HT1080 (cell line): ENCODE results near the gene ANKRD31. TPM values are rescaled to one million over a fixed set of nuclear protein-coding genes. Genes with fewer than 3 reads are reported as not detected.

Source experiments
- DNase-seq: peaks from one replicate; pipeline ENCODE4 v3.0.0-alpha.2; 2015; ENCODE audit warnings: low read depth
- total RNA-seq: library from RNA; depleted of rRNA; stranded (reverse); fragments of >200 nt; shearing (Covaris generic); gene quantifications from 2 replicates; pipeline ENCODE4 v1.2.3, GENCODE V29; 2014

Gene ANKRD31
- total RNA-seq, 1 experiment from 2014 or later = 0.08 TPM

GRCh38 chr5:75058986-75059535 lies 177.6 kb downstream of the ANKRD31 start:
- no peak for DNase-seq

- DNase-seq = no peak
These were observed 179.1 kb downstream of the ANKRD31 start for GRCh38 chr5:75057561-75057960.

- DNase-seq = no peak
These were observed 180.9 kb downstream of the ANKRD31 start for GRCh38 chr5:75055727-75056144.

DNA sequence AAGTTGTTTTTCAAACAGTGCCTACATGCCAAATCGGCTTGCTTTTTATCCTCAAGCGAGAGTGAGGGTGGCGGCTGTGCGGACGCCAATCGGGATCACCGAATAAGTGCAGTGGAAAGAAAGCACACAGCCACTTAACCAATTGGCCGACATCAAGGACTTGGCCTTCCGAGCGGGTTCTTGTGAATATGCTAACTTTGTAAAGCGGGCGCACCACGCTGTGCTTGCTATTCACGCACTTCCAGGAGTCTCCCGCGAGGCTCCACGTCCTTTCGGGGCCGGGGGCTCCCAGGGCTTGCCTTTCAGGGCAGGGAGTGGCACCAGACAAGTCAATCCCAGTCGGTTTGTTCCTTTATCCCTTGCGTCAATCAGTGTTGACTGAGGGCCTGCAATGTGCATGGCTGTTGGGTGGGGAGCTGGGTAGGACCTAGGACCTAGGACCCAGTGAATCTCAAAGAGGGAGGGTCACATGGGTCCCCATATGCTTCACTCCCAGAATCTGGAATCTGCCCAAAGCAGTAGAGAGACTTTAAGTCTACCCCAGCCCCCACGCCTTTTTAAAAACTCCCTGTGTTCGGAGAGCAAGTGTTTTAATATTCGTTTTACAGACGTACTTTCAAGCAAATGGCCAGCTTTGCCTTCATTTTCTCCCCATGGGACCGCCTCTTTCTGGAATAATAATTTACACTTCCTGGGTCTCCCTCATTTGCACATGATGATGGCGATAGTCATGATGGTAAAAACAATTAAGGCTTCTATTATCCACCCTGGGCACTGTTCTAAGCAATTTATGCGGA lies 182.3 kb downstream of the ANKRD31 start:
- no peak for DNase-seq

- DNase-seq = peak; percentile 27
These were observed 183.2 kb downstream of the ANKRD31 start for GRCh38 chr5:75053304-75054133.

DNA sequence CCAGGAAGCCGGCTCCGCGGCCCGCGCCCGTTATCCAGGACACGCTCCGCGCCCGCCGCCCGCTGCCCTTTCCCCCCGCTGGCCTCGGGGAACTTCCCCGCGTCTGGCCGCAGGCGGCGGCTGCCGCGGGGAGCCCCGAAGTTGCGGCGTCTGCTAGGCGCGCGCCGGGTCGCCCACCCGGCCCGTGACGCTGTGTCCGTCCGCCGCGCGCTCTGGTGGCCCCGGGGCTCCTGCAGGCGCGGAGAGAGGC lies 183.7 kb downstream of the ANKRD31 start:
- no peak for DNase-seq

DNA sequence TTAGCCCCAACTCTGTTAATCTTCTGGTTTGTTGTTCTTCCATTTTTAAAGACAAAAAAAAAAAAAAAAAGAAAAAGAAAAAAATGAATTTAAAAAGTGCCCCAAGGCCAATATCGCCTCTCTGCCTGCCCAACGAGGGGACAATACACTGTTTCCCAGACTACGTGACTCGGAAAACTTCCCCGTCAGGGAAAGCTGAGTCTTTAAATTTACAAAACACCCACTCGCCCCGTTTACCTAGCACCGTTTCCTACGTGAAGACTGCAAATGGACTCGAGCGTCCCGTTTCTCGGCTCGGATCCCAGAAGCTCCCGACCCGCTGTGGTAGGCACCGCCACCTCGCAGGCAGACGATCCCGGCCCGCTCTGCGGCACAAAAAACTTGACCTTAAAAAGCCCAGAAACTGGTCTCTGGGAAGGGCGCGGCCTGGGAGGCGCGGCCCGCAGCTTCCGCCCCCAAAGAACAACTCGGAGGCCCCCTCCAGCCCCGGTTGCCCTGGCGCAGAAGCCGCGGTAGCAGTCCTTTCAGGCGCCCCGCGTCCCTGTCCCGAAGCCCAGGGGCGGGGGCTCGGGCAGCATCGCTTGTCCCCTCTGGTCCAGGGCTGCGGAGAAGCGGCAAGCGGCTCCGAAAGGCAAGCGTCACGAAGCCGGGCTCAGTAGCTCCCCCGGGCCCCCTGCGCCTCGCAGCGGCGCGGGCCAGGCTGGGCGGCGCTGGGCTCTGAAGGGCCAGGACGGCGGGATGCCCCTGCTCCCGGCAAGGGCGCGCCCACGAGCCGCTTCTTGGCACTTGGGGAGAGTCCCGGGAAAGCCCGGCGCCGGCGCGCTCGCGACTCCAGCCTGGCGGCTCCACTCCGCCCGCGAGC lies 184.3 kb downstream of the ANKRD31 start, which contains the start of gene GCNT4:
Gene GCNT4 (minus strand): TSS at position 367 of the 862 bp plus-strand sequence. CDS start 22,521 bp downstream, outside the sequence.
- DNase-seq = peak; percentile 31

DNA sequence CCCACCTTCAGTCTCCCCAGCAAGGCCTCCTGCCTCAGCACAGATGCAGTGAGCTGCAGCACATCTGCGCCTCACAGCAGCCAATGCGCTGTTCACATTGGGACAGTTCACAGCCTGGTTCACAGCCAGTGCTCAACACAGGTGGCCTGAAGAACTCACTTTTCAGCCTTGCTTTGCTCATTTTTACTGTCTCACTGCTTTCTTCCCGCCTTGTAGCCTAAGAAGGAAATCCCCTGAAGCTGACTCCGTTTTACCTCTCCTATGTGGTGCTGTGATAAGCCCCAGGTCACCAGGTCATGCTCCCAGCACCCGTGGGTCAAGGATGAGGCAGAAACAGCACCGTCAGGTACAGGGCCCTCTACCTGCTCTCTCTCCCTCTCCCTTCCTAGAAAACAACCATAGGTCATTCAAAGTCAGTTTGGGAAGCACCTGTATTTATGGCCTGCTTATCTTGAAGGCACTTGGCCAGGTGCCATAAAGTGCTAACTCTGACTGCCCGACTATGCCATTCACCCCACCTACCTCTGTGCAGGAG lies 185.4 kb downstream of the ANKRD31 start:
- DNase-seq = no peak

DNA sequence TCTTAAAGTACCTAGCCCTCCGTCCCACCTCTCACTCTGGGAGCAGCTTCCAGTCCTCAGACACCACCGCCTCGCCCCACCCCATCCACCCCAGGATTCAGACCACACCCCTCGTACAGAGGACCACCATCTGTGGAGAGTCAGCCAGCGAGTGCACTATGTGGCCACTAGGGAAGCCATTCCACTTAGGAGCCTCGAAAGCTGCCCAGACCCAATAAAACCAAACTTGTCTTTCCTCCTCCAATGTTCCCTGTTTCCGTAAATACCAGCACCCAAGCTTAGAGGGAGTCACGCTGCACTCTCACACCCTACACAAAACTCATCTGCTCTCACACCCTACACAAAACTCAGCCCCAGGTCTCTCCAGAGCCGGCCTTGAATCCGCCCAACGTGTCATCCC lies 186.3 kb downstream of the ANKRD31 start:
- DNase-seq = no peak

GRCh38 chr5:75049456-75050351 lies 187.0 kb downstream of the ANKRD31 start:
- peak; percentile 25 for DNase-seq

DNA sequence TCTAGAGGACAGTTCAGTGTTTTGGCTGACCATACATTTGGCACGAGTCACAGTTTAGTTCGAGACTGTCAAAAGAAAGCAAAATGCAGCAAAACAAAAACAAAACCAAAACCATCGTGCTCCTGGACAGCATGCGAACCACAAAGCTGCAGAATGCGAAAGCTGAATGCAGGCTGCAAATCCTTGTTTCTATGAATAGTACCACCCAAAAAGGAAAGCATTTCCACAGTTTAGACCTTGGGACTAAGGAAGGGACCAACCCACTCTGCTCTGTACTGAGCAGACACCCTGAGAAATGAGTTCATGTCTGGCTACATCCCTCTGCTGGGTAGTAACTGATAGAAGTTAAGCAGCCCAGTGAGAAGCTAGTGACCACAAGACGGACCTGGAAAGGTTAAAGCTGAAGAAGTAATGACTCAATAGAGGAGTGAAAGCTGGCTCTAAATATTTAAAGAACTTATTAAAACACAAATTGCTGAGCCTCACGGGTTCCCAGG lies 188.2 kb downstream of the ANKRD31 start:
- no peak for DNase-seq

DNA sequence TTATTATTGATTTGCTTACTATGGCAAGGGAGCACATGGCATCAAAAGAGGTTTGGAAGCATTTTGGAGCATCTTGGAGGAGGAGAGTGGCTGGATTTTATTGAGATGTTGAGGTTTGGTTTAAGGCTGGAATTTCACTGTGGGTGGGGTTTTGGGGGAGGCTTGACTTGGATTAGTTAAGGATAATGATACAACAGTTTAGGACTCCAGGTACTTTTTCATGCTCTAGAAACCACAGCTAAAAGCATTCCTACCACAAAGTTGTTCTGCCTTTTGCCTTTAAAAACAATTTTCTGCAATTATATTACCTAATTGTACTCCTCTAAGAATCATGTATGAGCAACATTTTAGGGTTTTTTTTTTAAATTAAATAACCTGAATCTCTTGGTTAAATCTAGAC lies 189.3 kb downstream of the ANKRD31 start:
- DNase-seq = no peak

DNA sequence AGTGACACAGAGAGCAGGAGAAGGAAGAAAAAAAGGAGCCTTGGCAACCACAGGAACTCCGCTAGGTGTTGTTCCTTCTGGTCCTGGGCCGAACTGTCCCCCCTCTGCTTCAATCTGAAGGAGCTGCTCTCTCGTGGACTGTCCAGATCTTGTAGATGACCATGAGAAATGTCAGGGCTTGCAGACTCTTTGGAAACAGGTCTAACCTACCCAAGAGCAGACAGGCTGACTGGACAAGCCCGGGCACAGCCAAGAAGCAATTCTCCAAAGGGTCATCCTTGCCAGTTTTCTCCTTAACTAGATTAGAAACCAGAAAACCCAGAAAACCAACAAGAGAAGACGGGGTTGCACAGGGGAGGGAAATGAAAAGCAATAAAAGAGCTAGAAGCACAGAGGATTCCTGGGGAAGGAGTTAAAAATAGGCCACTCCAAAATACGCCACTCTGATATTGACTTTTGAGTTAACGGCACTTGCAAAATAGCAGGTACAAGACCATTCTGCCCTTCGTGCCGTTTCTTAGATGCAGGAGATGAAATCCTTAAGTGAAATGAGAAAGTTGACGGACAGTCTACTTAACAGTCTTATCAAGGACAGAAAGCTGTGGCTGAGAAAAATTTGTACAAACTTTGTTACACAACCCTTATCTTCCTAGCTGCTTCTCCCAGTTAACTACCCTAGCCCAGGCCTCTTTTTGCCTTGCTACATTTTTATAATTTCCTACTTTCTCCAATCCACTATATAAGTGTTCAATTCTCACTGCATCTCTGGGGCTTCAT lies 190.1 kb downstream of the ANKRD31 start:
- DNase-seq = no peak

DNA sequence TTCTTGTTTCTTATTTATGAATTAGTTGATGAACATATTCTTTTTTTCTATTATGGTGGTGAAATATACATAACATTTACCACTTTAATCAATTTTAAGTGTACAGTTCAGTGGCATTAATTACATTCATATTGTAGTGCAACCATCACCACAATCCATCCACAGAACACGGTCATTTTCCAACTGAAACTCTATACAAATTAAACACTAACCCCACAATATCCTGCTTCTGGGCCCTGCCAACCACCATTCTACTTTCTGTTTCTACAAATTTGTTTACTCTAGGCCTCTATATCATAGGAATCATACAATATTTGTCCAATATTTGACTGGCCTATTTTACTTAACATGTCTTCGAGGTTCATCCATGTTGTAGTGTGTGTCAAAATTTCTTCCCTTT lies 191.6 kb downstream of the ANKRD31 start:
- no peak for DNase-seq

GRCh38 chr5:75044406-75044805 lies 192.3 kb downstream of the ANKRD31 start:
- DNase-seq = no peak

DNA sequence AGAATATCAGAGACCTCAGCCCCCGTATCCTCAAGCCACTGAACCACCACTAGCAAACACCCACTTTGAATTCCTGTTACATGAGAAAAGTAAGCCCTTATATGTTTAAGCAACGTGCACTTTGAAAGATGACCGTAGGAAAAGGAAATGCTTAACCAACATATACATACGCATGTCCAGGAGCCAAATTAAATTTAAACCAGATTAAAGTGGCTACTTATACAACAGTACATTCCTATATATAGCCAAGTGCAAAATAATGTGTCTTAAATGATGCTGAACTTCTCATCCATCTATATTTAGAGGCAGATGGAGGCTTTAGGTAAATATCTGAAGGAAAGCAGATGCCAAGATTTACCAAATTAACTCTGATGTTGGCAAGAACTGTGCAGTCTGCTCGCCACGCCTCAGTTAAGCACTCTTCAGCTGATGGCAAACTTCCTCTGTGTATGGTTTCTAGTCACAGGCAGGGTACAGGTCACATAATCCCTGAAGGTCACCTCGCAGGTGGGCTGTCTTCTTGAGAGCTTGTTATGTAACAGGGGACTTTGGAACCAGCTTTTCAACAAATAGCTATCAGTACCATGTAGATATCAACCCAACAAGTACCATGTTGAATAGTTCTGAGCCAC lies 192.9 kb downstream of the ANKRD31 start:
- no peak for DNase-seq

GRCh38 chr5:75042522-75042921 lies 194.2 kb downstream of the ANKRD31 start:
- DNase-seq = no peak

- no peak for DNase-seq
These were observed 195.7 kb downstream of the ANKRD31 start for GRCh38 chr5:75040973-75041372.

DNA sequence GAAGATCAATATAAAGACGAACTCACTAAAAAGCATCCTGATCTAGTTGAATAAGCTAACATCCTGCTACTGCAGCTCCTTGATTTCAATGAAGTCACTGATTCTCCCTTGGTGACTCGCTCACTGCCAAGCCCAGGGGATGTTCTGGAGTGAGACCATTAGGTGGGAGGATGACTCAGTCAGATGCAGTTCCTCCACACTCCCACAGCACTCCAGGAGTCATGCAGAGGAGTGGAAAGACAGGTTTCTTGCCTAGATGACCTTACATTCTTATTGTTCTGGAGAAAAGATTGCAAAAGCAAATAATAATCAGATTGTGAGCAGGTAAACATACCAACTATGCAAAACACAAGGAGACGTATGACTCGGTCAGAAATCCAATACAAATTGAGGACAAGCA lies 199.6 kb downstream of the ANKRD31 start:
- peak; percentile 78 for DNase-seq
